Panc1 (cell line): ENCODE measurements around the gene SDK1. TPM values are rescaled to one million over a fixed set of nuclear protein-coding genes. Genes with fewer than 3 reads are reported as not detected.

Experiments used
- ATAC-seq: fragments of 200-7000 bp; cut with Tn5 transposase; 2 replicates; pipeline ENCODE4 v1.9.1; 2020; ENCODE audit warnings: mild to moderate bottlenecking, moderate library complexity
- BruUV-seq: library from RNA; stranded (reverse); fragments of 400-500 nt; replicated peaks from 2 replicates; lab custom pipeline; 2021; lab: Mats Ljungman, UMichigan
- CTCF ChIA-PET: fragments of 300-600 bp; sonication (Branson Sonifier 250); formaldehyde crosslinking; loops from one replicate; lab custom pipeline; 2022; ENCODE audit warnings: antibody characterized with exemption; lab: Charles Lee
- POLR2A ChIA-PET: fragments of 300-600 bp; sonication (Branson Sonifier 250); formaldehyde crosslinking; loops from one replicate; lab custom pipeline; 2022; ENCODE audit warnings: antibody characterized with exemption; lab: Charles Lee
- DNase-seq: peaks from one replicate; pipeline ENCODE4 v3.0.0-alpha.2; 2010; ENCODE audit warnings: low read depth, low spot score
- H3K27ac ChIP-seq: 2 replicates; pipeline ENCODE4 v1.5.1; 2011; ENCODE audit warnings: mild to moderate bottlenecking, low read length, inconsistent platforms
- H3K27me3 ChIP-seq: fragments of 200-500 bp; sonication (Bioruptor generic); 2 replicates; pipeline ENCODE4 v1.6.0; 2014; ENCODE audit warnings: low read length, inconsistent platforms; ENCODE audit not compliant: control insufficient read depth, insufficient read depth
- H3K36me3 ChIP-seq: fragments of 200-500 bp; sonication (Bioruptor generic); 2 replicates; pipeline ENCODE4 v1.5.1; 2014; ENCODE audit warnings: inconsistent platforms, mild to moderate bottlenecking, low read length, moderate library complexity; ENCODE audit not compliant: control insufficient read depth, insufficient read depth
- H3K4me1 ChIP-seq: 2 replicates; pipeline ENCODE4 v1.5.1; 2011; ENCODE audit warnings: inconsistent platforms, mild to moderate bottlenecking, low read length, moderate library complexity; ENCODE audit not compliant: control insufficient read depth, insufficient read depth
- H3K4me3 ChIP-seq, 2 experiments: 2 replicates each; pipeline ENCODE4 v1.5.1; 2011 to 2012; ENCODE audit warnings: low read depth in 2 of 2, low read length in 2 of 2, mild to moderate bottlenecking in 2 of 2, inconsistent platforms in 1 of 2, moderate library complexity in 1 of 2
- H3K9me3 ChIP-seq: fragments of 200-500 bp; sonication (Bioruptor generic); 2 replicates; pipeline ENCODE4 v1.5.1; 2014; ENCODE audit warnings: low read depth, mild to moderate bottlenecking, inconsistent platforms, low read length, moderate library complexity; ENCODE audit not compliant: control insufficient read depth, insufficient read depth
- CTCF ChIP-seq: fragments of 450-650 bp; IDR thresholded peaks from 2 replicates; pipeline ENCODE4 v1.5.1; 2017; ENCODE audit warnings: mild to moderate bottlenecking
- POLR2AphosphoS5 ChIP-seq: IDR thresholded peaks from 2 replicates; pipeline ENCODE4 v1.6.1; 2012; ENCODE audit warnings: mild to moderate bottlenecking, low read depth, low read length, moderate library complexity
- SIN3A ChIP-seq: IDR thresholded peaks from 2 replicates; pipeline ENCODE4 v1.6.1; 2012; ENCODE audit warnings: low read depth, mild to moderate bottlenecking, low read length, moderate library complexity, borderline replicate concordance; ENCODE audit not compliant: insufficient read depth
- TCF7L2 ChIP-seq: IDR thresholded peaks from 2 replicates; pipeline ENCODE4 v1.6.1; 2011; ENCODE audit warnings: mild to moderate bottlenecking, low read depth, low read length, inconsistent platforms
- in situ Hi-C: cut with HindIII; loops from 2 replicates; pipeline ENCODE4 v1.10.0; 2016; ENCODE audit warnings: low sequenced_read_pairs, low pct_unique_long_range_greater_than_20kb
- intact Hi-C: fragments of 100-400 bp; cut with micrococcal nuclease; formaldehyde crosslinking; loops from one replicate; pipeline ENCODE4 v1.10.0; 2022; ENCODE audit not compliant: unreplicated experiment
- total RNA-seq: library from RNA; stranded (reverse); gene quantifications from one replicate; pipeline ENCODE4 v1.2.1, GENCODE V29; 2021; ENCODE audit not compliant: unreplicated experiment
- TF ChIP-seq, protein P1 (sequence below), 2 experiments: IDR thresholded peaks; 2 replicates each; pipeline ENCODE4 v1.6.1; 2011 to 2012; ENCODE audit warnings: low read depth in 2 of 2, control low read depth in 1 of 2, low read length in 1 of 2, mild to moderate bottlenecking in 1 of 2, moderate library complexity in 1 of 2; ENCODE audit not compliant: insufficient read depth in 1 of 2

The SDK1 gene
- total RNA-seq, 1 experiment from 2014 or later, result 47.4 TPM

- ChIA-PET CTCF (no interaction called here), POLR2A (no interaction called here)
- H3K27me3 ChIP-seq, result no peaks in the 10 kb centered on the region
- DNase-seq, result no peak
- in situ Hi-C loops (no loop called here), intact Hi-C loops (no loop called here)
- H3K27ac ChIP-seq, result no peak overlapping the region
- ATAC-seq, result no peak
- H3K9me3 ChIP-seq, result no peaks in the 10 kb centered on the region
- no peak for TF ChIP-seq CTCF
- no peak for TF ChIP-seq TCF7L2
- TF ChIP-seq SIN3A, result no peak
- TF ChIP-seq, protein P1, sequence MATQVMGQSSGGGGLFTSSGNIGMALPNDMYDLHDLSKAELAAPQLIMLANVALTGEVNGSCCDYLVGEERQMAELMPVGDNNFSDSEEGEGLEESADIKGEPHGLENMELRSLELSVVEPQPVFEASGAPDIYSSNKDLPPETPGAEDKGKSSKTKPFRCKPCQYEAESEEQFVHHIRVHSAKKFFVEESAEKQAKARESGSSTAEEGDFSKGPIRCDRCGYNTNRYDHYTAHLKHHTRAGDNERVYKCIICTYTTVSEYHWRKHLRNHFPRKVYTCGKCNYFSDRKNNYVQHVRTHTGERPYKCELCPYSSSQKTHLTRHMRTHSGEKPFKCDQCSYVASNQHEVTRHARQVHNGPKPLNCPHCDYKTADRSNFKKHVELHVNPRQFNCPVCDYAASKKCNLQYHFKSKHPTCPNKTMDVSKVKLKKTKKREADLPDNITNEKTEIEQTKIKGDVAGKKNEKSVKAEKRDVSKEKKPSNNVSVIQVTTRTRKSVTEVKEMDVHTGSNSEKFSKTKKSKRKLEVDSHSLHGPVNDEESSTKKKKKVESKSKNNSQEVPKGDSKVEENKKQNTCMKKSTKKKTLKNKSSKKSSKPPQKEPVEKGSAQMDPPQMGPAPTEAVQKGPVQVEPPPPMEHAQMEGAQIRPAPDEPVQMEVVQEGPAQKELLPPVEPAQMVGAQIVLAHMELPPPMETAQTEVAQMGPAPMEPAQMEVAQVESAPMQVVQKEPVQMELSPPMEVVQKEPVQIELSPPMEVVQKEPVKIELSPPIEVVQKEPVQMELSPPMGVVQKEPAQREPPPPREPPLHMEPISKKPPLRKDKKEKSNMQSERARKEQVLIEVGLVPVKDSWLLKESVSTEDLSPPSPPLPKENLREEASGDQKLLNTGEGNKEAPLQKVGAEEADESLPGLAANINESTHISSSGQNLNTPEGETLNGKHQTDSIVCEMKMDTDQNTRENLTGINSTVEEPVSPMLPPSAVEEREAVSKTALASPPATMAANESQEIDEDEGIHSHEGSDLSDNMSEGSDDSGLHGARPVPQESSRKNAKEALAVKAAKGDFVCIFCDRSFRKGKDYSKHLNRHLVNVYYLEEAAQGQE (IDR thresholded peaks at IDR 0.05; ENCODE audit: insufficient read depth in 1 of 2, low read depth in 2 of 2, low read length in 1 of 2), result no peak
- no TSS peak for BruUV-seq
- H3K4me1 ChIP-seq, result peaks cover 5% of the 10 kb centered on the region; the same call in 1 of the 2 replicates
- H3K36me3 ChIP-seq, result no peaks in the 10 kb centered on the region
- H3K4me3 ChIP-seq, result no peak overlapping the region
These were observed 20.7 kb downstream of the SDK1 start for GRCh38 chr7:3321745-3322144.

GRCh38 chr7:3326246-3326645 is 25.2 kb downstream of the SDK1 start:
- TF ChIP-seq SIN3A, result no peak
- no peak for TF ChIP-seq TCF7L2
- TF ChIP-seq POLR2AphosphoS5, result no peak
- no peak for TF ChIP-seq CTCF
- TF ChIP-seq, protein P1 (IDR thresholded peaks at IDR 0.05; ENCODE audit: insufficient read depth in 1 of 2, low read depth in 2 of 2, low read length in 1 of 2), result no peak
- H3K27ac ChIP-seq, result no peak overlapping the region
- ATAC-seq (peak; percentile 17; the same call in 1 of the 2 replicates), DNase-seq (no peak)
- no peak overlapping the region for H3K4me3 ChIP-seq
- CTCF ChIA-PET, result no interaction called here
- no TSS peak for BruUV-seq
- H3K36me3 ChIP-seq, result no peaks in the 10 kb centered on the region
- H3K27me3 ChIP-seq, result no peaks in the 10 kb centered on the region
- in situ Hi-C loops, result no loop called here
- intact Hi-C loops, result no loop called here
- peaks cover 1% of the 10 kb centered on the region; the same call in 1 of the 2 replicates for H3K4me1 ChIP-seq
- H3K9me3 ChIP-seq, result no peaks in the 10 kb centered on the region
- POLR2A ChIA-PET, result no interaction called here
